GM21526 (cell line): ENCODE data around the gene PPARGC1A.

ENCODE experiments used
- ATAC-seq: cut with Tn5 transposase; IDR thresholded peaks from one replicate; pipeline ENCODE4 v1.9.1; 2021; ENCODE audit warnings: moderate library complexity; ENCODE audit not compliant: unreplicated experiment, low FRiP score

The PPARGC1A gene

DNA sequence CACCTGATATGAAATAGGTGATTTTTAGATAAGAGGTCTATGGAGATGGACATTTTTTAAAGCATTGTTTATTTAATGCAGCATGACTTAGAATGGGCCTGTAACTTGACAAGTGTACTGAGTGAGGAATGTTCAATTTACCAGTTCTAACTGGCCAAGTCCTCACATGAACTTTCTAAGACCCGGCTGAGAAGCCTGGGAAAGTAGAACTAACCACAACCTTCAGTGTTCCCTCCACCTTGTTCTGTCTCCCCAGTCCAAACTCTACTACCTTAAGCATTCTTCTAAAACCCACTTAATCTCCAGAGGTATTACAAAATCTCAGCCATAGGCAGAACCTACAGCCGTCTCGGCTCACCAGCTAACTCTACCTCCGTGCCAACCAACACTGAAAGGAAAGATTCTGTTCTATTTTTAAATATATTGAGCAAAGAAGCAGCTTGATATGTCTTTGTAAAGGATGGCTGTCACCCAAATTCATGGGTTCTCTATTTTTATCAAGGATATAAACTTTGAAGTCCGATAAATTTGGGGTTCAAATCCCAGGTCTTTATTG, 6.8 kb downstream of the PPARGC1A start:
- ATAC-seq = no peak

DNA sequence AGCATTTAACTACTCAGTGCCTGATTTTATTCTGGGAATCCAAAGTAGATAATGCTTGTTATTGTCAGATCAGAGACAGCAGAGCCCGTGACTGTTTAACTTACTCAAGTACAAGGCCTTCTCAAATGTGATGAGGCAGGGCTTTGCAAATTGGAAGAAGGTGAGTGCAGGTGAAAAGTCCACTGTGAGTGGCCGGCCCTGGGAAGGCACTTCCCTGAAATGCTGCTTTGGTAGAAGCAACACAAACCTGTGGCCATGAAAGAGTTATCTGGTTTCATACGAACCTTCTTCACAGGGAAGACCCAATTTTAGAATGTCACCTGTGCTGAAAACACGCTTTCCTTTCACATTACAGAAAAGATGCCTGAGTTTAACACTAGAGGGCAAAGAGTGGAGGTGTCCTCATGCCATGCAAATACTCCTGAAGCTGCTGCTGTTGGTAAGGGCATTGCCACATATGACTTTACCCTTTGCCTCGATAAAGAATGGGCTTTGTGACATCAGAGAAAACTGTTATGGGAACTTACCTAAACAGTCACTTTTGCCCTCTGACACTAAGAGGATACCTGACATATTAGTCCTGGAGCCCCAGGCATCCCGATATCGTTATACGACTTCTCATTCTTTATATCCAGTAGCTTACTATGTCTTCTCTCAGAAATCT, 8.0 kb downstream of the PPARGC1A start:
- no peak for ATAC-seq

DNA sequence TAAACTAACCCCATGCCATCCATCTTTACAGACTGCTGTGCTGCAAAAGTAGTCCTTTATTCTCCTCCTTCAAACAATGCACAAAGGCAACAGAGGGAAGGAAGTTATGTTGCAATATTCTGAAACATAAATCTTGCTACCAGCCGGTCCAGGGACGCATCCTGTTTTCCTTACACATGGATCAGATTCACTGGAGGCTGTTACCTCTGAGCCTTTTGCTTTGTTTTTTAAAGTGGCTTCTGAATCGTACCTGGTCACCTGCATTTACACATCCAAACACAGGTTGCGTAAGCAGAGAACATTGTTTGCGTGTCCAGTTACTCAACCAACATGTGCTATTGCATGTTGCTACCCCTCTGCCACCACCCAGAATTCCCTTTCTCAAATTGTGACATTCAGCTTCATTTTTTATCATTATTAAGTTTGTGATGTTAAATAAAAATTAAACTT, 8.8 kb downstream of the PPARGC1A start:
- no peak for ATAC-seq

DNA sequence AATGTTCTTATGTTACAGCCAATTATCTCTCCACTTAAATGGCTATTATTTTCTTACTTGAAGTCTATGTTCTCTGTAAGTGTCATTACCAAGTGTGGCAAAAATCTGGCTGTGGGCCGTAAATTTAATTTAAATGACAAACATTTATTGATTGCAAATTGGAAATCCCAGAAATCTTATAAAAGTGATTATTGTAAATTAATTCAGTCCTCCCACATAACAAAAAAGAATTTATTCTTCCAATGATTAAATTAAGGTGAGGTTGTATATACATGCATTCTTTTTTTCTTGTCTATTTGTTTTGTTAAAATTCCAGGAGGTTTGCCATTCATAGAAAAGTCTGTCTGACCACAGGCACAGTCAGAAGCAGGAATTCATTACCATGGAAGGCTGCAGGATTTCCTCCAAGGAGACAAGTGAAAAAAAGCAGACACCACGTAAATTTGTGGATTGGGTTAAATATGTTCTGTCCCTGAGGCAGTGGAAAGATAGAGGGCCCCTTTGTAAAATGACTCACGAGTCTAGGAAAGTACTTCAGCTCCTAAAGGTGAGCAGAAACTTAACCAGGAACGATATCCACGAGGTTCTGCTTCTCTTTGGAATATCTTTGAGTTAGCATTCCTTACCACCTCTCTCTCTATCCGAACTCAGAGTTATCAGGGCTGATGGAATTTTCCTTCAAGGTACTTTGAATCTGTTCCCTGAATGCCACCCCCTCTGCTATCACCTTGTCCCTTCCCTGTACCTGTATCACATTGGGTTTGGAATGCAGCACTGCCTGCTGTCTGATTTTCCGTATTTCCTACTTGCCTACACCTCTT, 10.7 kb downstream of the PPARGC1A start:
- ATAC-seq = no peak

DNA sequence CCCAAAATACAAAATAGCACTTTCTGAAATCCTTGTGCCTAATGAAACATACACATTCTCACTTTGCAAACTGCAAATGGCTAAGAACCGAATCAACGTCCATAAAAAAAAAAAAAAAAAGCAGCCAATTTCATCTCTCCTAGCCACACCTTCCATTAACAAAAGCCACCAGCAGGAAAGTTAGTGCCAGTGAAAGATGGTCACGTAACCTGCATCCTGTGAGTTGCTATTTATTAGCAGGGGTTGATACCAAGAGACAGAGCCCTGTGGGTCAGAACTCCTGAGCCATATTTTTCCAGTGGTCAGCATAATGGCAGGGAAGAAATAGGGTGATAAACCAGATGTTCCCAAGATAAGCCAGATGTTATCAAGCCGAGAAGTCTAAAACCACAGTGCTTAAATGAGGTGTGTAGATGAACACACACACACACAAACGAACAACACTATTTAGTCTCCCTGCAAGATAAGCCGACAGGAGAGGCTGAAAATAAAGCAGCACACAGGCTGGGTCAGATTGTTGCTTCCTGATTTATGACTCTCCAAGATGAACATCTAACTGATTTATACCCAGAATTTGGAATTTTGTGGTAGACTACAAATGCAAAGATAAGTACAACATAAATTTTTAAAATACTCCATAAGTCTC, 11.5 kb downstream of the PPARGC1A start:
- ATAC-seq = no peak

DNA sequence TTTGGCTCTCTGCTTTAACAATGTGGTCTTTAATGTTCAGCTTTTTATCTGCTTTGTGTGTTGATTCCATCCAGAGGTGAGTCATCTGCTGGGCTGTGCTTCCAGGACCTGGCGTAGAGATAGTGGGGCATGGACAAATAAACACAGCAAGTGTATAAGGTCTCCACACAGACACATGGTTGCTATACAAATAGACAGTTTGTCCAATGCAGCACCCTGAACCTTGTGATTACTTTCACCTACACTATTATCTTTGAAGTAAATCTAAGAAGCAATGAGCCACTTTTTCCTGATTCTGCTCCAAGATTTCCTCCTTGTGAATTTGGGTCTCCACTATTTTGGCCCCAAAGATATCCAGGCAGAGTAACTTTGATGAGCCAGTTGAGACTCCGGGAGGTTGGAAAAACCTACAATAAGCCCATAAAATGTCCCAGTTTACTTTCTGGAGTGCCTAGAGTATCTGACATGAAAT, 12.1 kb downstream of the PPARGC1A start:
- no peak for ATAC-seq

DNA sequence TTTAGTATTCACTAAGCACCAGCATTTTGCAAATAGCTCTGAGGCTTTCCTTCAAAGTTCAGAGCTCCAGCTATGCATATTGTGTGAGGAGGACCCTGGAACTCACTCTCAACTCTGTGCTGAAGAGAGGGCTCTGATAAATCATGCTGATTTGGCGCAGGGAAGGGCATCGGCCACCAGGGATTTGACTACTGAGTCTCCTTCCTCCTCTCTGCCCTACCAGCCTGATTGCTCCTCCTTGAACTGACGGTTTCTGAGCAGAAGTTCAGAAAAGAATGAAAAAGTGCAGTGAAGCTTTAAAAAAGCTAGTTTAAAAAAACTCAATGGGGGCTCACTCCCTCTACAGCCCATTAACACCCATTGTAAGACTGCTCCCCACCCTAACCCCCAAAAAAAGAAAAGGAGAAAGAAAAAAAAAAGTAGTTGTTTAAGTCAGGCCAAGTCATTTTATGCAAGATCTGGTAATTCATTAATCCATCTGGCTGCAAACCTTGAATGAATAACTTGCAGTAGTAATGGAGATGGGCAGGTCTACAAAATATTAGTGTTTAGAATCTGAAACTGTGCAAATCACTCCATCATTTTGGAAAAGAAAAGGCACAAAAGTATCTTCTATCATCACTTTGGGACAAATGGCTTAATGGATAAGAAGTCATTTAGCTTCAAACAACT, 13.3 kb downstream of the PPARGC1A start:
- no peak for ATAC-seq

DNA sequence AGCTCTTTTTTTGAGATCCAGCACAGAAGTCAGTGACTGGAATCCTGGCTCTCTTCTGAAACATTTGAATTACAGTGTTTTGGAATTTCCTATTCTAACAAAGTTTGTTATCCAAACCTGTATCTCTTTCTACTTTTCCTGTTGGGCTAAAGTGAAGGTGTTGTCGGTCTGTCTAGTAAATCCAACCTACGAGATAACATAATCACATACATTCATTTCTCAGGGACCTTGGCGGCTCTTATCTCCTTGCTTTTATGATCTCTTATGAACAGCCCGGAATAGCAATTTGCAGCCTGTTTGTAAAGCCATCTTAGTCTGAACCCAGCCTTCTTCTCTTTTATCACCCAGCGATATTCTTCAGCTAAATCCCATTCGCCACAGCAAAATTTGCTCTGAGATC, 14.5 kb downstream of the PPARGC1A start:
- no peak for ATAC-seq

DNA sequence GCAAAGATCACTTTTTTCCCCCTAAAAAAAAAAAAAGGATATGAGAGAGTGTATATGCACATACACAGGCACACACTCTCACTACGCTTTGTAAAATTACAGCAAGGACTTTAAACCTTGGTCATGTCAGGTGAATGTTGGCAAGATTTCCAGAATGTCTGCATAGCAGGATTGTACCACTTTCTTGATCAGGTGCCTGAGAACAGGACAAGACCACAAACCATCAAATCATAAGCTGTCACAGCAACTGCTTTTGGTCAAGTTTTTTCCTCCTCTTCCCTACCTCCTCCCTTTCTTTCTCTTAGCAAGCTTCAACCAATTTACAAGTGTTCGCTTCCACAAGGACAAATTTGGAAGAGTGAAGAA, 15.3 kb downstream of the PPARGC1A start:
- ATAC-seq = no peak

DNA sequence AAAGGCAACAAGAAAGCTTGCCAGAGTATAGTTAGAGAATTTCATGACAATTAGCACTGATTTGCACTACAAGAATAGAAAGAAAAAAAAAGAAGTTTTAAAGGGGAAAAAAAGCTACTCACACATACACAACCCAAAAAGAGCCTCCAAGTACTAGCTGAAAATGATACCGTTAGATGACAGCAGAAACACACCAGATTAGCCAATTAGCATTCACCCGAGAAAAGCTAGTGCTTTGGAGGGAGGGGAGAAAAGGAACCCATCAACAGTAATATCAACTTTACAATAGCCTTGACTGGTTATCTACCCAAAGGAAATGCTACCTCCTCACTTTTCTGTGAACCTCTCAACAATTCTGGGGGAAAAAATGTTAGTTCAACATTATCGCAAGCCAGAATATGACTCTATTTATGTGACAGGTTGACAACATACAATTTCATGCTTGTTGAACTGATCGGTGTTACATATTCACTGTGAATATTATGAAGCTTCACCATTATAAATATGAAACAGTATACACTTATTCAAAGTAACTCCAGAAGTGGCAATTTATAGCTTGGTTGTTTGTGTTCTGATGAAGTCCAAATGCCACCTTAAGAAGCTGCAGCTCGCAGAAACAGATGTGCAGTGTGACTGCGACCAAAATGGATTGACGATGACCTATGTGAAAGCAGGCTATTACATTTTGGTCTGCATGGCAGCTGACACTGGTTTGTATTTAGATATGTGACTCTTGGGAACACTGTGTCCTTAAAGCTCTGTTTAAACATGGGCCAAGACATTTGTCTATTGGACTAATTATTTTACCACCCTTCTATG, 15.9 kb downstream of the PPARGC1A start:
- ATAC-seq = no peak

DNA sequence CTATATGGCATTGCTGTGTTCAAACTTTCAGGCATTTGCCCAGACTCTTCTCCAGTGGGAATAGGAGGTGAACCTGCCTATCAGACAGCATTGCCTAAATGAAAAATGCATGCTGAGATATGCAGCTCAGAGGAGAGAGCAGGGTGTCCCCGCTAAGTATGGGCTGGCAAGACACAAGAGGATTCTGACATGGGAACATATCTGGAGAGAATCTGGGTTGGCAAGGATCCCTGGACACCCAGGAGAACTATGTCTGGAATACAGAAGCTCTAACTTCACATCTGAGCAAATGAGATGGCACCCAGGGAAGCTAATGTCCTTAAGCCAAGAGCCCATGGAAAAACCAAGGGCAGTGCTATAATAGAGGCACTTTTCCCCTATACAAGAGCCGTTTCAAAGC, 18.4 kb downstream of the PPARGC1A start:
- ATAC-seq = no peak

DNA sequence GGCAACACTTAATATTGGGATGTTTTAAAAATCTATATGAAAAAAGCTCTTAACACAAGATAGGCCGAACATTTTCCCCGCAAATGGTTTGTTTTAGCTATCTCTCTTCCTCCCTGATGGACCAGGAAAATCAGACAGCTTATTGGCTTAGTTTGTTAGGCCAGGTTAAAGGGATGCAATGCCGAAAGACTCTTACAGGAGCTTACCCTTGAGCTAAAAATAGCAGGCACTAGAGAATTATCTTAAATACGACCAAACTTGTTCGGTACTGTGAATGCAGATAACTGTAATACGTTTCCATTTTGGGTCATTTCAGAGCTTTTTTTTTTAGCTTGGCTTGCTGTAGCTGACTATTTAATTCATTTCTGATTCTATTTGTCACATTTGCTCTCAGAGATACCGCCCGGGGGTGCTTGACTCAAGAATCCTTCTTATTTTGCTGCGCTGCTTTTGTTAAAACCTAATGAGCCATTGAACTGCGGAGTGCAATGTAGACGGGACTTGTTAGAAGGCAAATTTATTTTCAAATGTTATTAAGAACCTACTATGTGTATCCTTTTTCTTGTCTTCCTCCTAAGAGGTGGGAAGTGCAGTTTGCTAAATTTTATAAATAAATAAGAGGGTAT, 23.3 kb downstream of the PPARGC1A start:
- ATAC-seq = no peak

DNA sequence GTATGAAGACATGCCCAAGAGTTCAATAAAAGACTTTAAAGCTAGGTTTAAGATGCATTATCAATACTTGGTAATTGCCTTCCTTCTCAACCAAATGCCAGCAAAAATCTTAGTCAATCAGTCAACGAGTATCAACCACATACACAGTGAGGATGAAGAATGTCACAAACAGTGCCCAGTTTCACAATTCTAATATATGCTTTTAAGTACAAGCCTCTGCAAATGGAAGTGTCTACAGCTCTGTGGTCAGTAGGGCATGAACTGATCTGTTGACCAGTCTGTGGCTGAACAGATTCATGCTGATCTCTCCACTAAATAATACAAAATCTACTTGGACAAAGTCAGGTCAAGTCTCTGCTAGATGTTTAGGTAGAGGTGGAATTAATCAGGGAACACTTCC, 27.9 kb downstream of the PPARGC1A start:
- no peak for ATAC-seq

DNA sequence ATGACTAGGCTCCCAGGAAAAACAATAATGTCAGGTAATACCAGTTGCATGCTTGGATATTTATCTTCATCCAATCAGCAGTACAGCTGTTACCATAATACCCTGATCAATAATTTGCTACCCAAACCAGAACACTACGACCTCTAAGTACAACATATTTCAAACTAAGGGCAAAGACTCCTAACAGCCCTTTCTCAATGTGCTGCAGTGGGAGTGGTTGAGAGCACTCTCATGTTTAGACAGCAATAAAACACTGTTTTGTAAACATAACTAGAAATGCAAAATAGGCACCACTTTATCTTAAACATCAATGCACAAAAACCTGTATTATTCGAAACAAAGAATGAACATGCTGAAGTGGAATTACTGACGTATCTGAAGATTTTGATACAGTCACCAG, 28.9 kb downstream of the PPARGC1A start:
- ATAC-seq = no peak

DNA sequence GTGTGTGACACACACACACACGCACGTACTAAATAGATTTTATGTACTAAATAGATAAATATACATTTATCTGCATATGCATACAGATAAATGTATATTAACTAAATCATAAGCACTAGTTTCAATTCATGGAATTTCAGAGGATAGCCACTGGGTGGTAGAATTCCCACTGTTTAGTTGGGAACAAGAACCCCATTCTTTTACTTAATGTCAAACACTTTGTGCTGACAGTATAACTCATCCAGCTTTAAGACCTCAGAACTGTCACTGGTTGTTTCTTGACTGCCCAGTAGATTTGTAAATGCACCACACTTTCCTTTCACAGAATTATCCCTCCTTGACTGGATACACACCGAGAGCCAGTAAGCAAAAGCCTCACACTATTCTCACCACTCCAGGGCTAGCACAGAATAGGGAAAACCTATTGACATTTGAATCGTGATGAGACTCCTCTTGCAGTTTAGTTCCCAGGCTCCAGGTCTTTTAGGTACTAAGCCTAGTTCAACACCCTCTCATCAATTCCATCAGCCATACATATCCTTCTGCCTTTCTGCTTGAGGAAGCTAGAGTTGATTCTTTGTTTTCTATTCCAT, 32.4 kb downstream of the PPARGC1A start:
- ATAC-seq = no peak

DNA sequence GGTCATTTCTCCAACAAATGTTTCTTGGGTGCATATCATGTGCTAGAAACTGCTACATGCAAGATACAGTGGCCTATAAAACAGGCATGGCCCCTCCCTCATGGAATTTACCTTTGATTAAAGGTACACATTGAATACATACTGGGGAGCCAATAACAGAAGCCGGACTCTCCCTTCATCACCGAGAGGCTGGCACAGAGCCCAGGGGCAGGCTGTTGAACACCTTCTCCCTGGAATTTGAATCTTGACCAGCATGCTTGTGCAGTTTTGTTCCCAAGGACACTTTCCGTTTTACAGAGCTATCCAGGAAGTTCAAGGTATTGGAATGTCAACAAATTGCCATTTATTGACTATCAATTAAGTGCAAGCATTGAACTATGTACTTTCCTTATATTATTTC, 33.2 kb downstream of the PPARGC1A start:
- no peak for ATAC-seq

DNA sequence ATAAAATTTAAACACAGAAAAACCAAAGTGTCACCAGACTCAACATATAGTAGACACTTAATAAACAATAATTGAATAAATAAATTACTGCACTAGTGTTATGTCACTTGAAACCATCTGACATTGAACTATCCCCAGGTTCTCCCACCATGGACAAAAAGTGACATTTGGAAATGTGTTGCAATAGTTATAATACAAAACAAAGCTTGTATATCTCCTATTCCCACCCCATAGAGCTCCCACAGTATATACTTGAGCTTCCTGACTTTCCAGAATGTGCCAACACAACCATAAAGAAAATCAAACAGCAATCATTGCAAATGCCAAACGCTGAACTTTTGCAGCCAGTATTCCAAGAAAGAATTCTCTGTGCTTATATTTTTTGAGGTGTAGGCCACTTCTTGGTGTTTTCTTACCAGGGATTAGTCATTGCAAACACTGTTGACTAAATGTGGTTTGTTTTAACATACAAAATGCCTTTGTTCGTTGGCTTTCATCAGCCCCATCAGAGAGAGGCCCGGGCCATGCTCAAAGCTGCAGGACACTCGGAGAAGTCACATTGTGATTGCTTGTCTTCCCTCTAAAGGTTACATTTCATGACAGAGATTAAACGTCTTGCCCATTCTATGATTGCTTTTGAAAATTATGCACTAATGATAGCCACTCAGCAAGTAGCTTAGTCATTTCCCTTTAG, 33.8 kb downstream of the PPARGC1A start:
- ATAC-seq = no peak

DNA sequence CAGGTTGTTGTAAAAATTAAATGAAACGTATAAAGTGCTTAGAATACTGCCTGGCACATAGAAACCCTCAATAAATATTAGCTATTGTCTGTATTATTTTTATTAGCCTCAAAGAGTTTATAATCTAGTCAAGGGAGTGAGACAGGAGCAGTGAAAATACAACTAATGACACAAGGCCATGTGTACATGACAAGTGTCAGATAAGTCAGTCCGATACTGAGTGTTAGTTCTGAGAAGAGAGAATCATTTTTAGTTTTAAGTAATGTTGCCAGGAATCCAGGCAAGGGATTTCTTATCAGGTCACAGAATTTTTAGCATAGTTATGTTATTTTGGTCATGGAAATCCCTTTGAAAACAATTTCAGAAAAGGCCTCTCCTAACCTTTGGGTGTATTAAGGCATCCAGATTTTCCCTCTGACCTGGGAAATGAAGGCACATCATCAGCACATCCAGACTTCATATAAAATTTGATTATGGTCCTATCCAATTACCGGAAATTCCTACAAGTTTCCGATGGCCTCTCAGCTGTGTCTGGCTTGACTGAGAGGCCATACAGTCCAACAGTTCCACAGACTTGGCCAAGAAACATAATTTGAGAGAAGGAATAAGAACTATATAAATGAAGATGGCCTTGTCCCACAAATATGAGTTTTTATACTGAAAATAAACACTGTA, 35.7 kb downstream of the PPARGC1A start:
- ATAC-seq = no peak
